Fibroblast of lung (primary cell): ENCODE results near the gene ZNF655.

Experiments used
- CTCF ChIP-seq, 2 donors: IDR thresholded peaks in 1 of 2; conservative IDR thresholded peaks in 1 of 2; 1 replicate in 1 of 2; 2 replicates in 1 of 2; pipeline ENCODE4 v1.5.1; 2011 to 2012; ENCODE audit warnings: low read length in 2 of 2, control low read depth in 1 of 2, inconsistent platforms in 1 of 2, low read depth in 1 of 2, mild to moderate bottlenecking in 1 of 2
- EZH2 ChIP-seq: IDR thresholded peaks from 2 replicates; pipeline ENCODE4 v1.5.1; 2012; ENCODE audit warnings: low read length, control low read depth, mild to moderate bottlenecking; ENCODE audit errors: missing control alignments

GRCh38 chr7:99559175-99559915 is 903 bp downstream of the ZNF655 start:
- TF ChIP-seq CTCF (conservative IDR thresholded peaks at IDR 0.05 in 1 of 2, IDR thresholded peaks at IDR 0.05 in 1 of 2; ENCODE audit: low read depth in 1 of 2, low read length in 2 of 2): no peak
- TF ChIP-seq EZH2: no peak
